Trophoblast cell (in vitro differentiated cells and primary cell): ENCODE data around the gene AADACL3.
"Not testable (repeated sequence)": the region's sequence is repeated elsewhere in the genome, so short reads cannot be mapped to it uniquely, and the experiment has no call there.

Experiments
- DNase-seq, 2 donors: peaks; one replicate each; pipeline ENCODE4 v3.0.0-alpha.2; 2016
- H2AFZ ChIP-seq: 2 replicates; pipeline ENCODE4 v1.6.1; 2013; ENCODE audit warnings: low read length, moderate library complexity, mild to moderate bottlenecking; ENCODE audit not compliant: insufficient read depth, poor library complexity
- H2AK5ac ChIP-seq: 2 replicates; pipeline ENCODE4 v1.6.1; 2013; ENCODE audit warnings: mild to moderate bottlenecking, low read length
- H2BK120ac ChIP-seq: 2 replicates; pipeline ENCODE4 v1.6.1; 2013; ENCODE audit warnings: low read length, mild to moderate bottlenecking, moderate library complexity; ENCODE audit not compliant: insufficient read depth, poor library complexity
- H2BK12ac ChIP-seq: 2 replicates; pipeline ENCODE4 v1.6.1; 2013; ENCODE audit warnings: mild to moderate bottlenecking, low read length, moderate library complexity
- H2BK5ac ChIP-seq: 2 replicates; pipeline ENCODE4 v1.6.1; 2013; ENCODE audit warnings: low read length, low read depth, moderate library complexity, mild to moderate bottlenecking; ENCODE audit not compliant: poor library complexity
- H3K14ac ChIP-seq: 2 replicates; pipeline ENCODE4 v1.6.1; 2013; ENCODE audit warnings: mild to moderate bottlenecking, low read length
- H3K18ac ChIP-seq: 2 replicates; pipeline ENCODE4 v1.6.1; 2013; ENCODE audit warnings: mild to moderate bottlenecking, low read length
- H3K23ac ChIP-seq: 2 replicates; pipeline ENCODE4 v1.6.1; 2013; ENCODE audit warnings: low read length
- H3K27ac ChIP-seq: 2 replicates; pipeline ENCODE4 v1.5.1; 2013; ENCODE audit warnings: low read depth, mild to moderate bottlenecking, inconsistent platforms, low read length, moderate library complexity
- H3K27me3 ChIP-seq: 2 replicates; pipeline ENCODE4 v1.6.1; 2013; ENCODE audit warnings: inconsistent platforms, mild to moderate bottlenecking, low read length, moderate library complexity; ENCODE audit not compliant: insufficient read depth
- H3K36me3 ChIP-seq, 2 experiments: 1 replicate in 1 of 2; 2 replicates in 1 of 2; pipeline ENCODE4 v1.6.1; 2013; ENCODE audit warnings: low read length in 2 of 2, mild to moderate bottlenecking in 2 of 2, moderate library complexity in 1 of 2; ENCODE audit not compliant: insufficient read depth in 2 of 2, control insufficient read depth in 1 of 2
- H3K4ac ChIP-seq: 2 replicates; pipeline ENCODE4 v1.6.1; 2013; ENCODE audit warnings: low read depth, mild to moderate bottlenecking, low read length, moderate library complexity
- H3K4me1 ChIP-seq, 2 experiments: 1 replicate in 1 of 2; 2 replicates in 1 of 2; pipeline ENCODE4 v1.6.1; 2013; ENCODE audit warnings: low read length in 2 of 2, mild to moderate bottlenecking in 2 of 2, moderate library complexity in 1 of 2; ENCODE audit not compliant: insufficient read depth in 2 of 2, control insufficient read depth in 1 of 2
- H3K4me2 ChIP-seq: 2 replicates; pipeline ENCODE4 v1.6.1; 2013; ENCODE audit warnings: inconsistent platforms, mild to moderate bottlenecking, low read length, moderate library complexity
- H3K4me3 ChIP-seq: 2 replicates; pipeline ENCODE4 v1.5.1; 2013; ENCODE audit warnings: mild to moderate bottlenecking, low read depth, low read length, inconsistent platforms
- H3K79me1 ChIP-seq: one replicate; pipeline ENCODE4 v1.6.1; 2013; ENCODE audit warnings: low read length
- H3K79me2 ChIP-seq: 2 replicates; pipeline ENCODE4 v1.6.1; 2013; ENCODE audit warnings: low read length, mild to moderate bottlenecking; ENCODE audit not compliant: control insufficient read depth, insufficient read depth, poor library complexity
- H3K9ac ChIP-seq: 2 replicates; pipeline ENCODE4 v1.6.1; 2013; ENCODE audit warnings: mild to moderate bottlenecking, low read length
- H3K9me3 ChIP-seq: 2 replicates; pipeline ENCODE4 v1.6.1; 2013; ENCODE audit warnings: low read depth, mild to moderate bottlenecking, control low read depth, inconsistent platforms, low read length; ENCODE audit not compliant: insufficient read depth
- H4K12ac ChIP-seq: 2 replicates; pipeline ENCODE4 v1.6.1; 2013; ENCODE audit warnings: low read depth, mild to moderate bottlenecking, low read length, moderate library complexity
- H4K8ac ChIP-seq: 2 replicates; pipeline ENCODE4 v1.6.1; 2013; ENCODE audit warnings: low read depth, mild to moderate bottlenecking, low read length, moderate library complexity
- H4K91ac ChIP-seq: one replicate; pipeline ENCODE4 v1.6.1; 2013; ENCODE audit warnings: low read depth, mild to moderate bottlenecking, low read length, moderate library complexity
- whole genome bisulfite sequencing: extraction: QIAGEN DNeasy Blood & Tissue Kit; methylation state at CpG from one replicate; pipeline ENCODE4 v1.1.7; 2013; ENCODE audit warnings: missing lambda C conversion rate; ENCODE audit not compliant: insufficient read length, insufficient coverage; ENCODE audit errors: extremely low coverage; 5-methylcytosine and 5-hydroxymethylcytosine counted together

The AADACL3 gene

DNA sequence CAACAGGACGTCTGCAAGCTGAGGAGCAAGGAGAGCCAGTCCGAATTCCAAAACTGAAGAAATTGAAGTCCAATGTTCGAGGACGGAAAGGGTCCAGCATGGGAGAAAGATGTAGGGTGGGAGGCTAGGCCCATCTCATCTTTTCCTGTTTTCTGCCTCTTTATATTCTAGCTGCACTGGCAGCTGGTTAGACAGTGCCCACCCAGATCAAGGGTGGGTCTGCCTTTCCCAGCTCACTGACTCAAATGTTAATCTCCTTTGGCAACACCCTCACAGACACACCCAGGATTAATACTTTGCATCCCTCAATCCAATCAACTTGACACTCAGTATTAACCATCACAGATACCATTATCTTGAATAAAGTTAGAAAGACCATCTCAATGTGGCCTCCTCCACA, 39.8 kb upstream of the AADACL3 start:
- not testable (repeated sequence) for H3K27ac ChIP-seq, H3K79me2 ChIP-seq, H3K27me3 ChIP-seq, H3K23ac ChIP-seq, H3K4me2 ChIP-seq, H3K4me3 ChIP-seq, H4K12ac ChIP-seq, H3K9me3 ChIP-seq, H3K79me1 ChIP-seq, H3K36me3 ChIP-seq, H3K4ac ChIP-seq, H3K4me1 ChIP-seq, H2BK12ac ChIP-seq, DNase-seq, H3K18ac ChIP-seq, H2AFZ ChIP-seq, H4K8ac ChIP-seq, H3K9ac ChIP-seq, H2BK5ac ChIP-seq, H4K91ac ChIP-seq, H2BK120ac ChIP-seq, H3K14ac ChIP-seq, H2AK5ac ChIP-seq
- WGBS: no CpG with 5 or more reads among the region's 4 CpGs

DNA sequence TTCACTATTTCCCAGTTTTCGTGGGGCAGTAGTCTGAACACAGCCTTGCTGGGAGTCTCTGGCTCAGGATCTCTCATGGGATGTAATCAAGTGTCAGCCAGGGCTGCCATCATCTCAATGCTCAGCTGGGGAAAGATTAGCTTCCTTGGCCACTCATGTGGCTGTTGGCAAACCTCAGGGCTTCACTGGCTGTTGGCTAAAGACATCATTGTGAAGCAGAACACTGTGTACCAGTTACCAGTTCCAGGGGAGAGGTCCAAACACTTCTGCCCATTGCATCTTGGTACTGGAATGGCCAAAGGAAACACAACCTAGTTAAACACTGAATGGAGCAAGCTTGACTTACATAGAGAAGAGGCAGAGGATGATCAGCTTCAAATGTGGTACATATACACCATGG, 38.3 kb upstream of the AADACL3 start:
- H4K91ac ChIP-seq: no peak overlapping the region
- no peaks in the 10 kb centered on the region for H3K36me3 ChIP-seq
- no peak overlapping the region for H2BK5ac ChIP-seq
- no peaks in the 10 kb centered on the region for H3K4me1 ChIP-seq
- WGBS: no CpG with 5 or more reads among the region's 1 CpG
- no peak overlapping the region for H4K8ac ChIP-seq
- H2BK12ac ChIP-seq: no peak overlapping the region
- no peak overlapping the region for H2AK5ac ChIP-seq
- DNase-seq: no peak
- H3K27me3 ChIP-seq: no peaks in the 10 kb centered on the region
- no peak overlapping the region for H3K4ac ChIP-seq
- H2BK120ac ChIP-seq: no peak overlapping the region
- H3K27ac ChIP-seq: no peak overlapping the region
- peaks cover 2% of the 10 kb centered on the region for H3K9me3 ChIP-seq
- H3K23ac ChIP-seq: no peak overlapping the region
- no peak overlapping the region for H3K9ac ChIP-seq
- no peak overlapping the region for H3K4me3 ChIP-seq
- H3K79me2 ChIP-seq: no peaks in the 10 kb centered on the region
- no peaks in the 10 kb centered on the region for H3K79me1 ChIP-seq
- no peak overlapping the region for H4K12ac ChIP-seq
- H3K18ac ChIP-seq: no peak overlapping the region
- no peak overlapping the region for H3K14ac ChIP-seq
- no peak overlapping the region for H3K4me2 ChIP-seq
- no peak overlapping the region for H2AFZ ChIP-seq

DNA sequence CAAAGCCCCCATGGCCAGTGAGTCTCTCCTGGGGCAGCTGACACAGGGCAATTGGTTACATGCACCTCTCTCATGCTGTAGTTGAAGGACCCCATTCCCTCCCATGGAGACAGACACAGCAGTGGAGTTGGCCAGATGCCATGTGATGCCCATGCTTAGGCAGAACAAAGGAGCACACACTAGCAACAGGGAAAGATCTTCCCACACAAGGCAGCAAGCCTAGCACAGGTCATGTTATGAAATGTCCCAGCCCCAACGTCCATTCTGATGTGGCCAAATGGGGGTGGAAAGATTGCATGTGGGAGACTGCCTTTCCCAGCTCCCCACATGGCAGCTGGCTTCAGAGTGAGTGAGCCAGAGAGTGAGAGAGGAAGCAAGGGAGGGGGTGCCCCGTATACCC, 37.6 kb upstream of the AADACL3 start:
- Histone ChIP-seq H3K18ac (no peak overlapping the region), H2BK12ac (no peak overlapping the region), H3K4ac (no peak overlapping the region), H3K27ac (no peak overlapping the region), H2AK5ac (no peak overlapping the region), H4K8ac (no peak overlapping the region), H4K12ac (no peak overlapping the region), H3K14ac (no peak overlapping the region), H2AFZ (no peak overlapping the region), H3K9me3 (peaks cover 2% of the 10 kb centered on the region), H3K27me3 (no peaks in the 10 kb centered on the region), H3K79me2 (no peaks in the 10 kb centered on the region), H3K79me1 (no peaks in the 10 kb centered on the region), H3K9ac (no peak overlapping the region), H3K23ac (no peak overlapping the region), H2BK120ac (no peak overlapping the region), H3K36me3 (no peaks in the 10 kb centered on the region), H3K4me2 (no peak overlapping the region), H2BK5ac (no peak overlapping the region), H4K91ac (no peak overlapping the region), H3K4me3 (no peak overlapping the region), H3K4me1 (no peaks in the 10 kb centered on the region)
- WGBS: no CpG with 5 or more reads among the region's 2 CpGs
- DNase-seq: no peak

DNA sequence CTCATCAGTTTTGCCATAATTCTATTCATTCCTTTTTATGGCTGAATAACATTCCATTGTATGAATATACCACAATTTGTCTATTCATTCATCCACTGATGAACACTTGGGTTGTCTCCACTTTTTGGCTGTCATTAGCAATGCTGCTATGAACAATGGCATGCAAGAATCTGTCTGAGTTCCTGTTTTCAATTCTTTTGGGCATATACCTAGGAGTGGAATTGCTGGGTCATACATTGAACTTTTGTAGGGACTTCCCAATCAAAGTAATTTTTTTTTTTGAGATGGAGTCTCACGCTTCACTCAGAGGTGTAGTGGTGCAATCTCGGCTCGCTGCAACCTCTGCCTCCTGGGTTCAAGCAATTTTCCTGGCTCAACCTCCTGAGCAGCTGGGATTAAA, 37.1 kb upstream of the AADACL3 start:
- H4K8ac ChIP-seq: no peak overlapping the region
- no peak overlapping the region for H2AFZ ChIP-seq
- no peaks in the 10 kb centered on the region for H3K4me1 ChIP-seq
- H3K27ac ChIP-seq: no peak overlapping the region
- H3K4me3 ChIP-seq: no peak overlapping the region
- WGBS: no CpG with 5 or more reads among the region's 3 CpGs
- H2BK120ac ChIP-seq: no peak overlapping the region
- no peak overlapping the region for H4K12ac ChIP-seq
- H3K27me3 ChIP-seq: no peaks in the 10 kb centered on the region
- H3K18ac ChIP-seq: no peak overlapping the region
- H2BK12ac ChIP-seq: no peak overlapping the region
- DNase-seq: no peak
- no peak overlapping the region for H3K14ac ChIP-seq
- no peak overlapping the region for H3K4me2 ChIP-seq
- no peak overlapping the region for H3K23ac ChIP-seq
- H3K9me3 ChIP-seq: peaks cover 2% of the 10 kb centered on the region
- H3K79me2 ChIP-seq: no peaks in the 10 kb centered on the region
- no peak overlapping the region for H2BK5ac ChIP-seq
- H4K91ac ChIP-seq: no peak overlapping the region
- H3K36me3 ChIP-seq: no peaks in the 10 kb centered on the region
- H3K4ac ChIP-seq: no peak overlapping the region
- no peak overlapping the region for H3K9ac ChIP-seq
- no peaks in the 10 kb centered on the region for H3K79me1 ChIP-seq
- no peak overlapping the region for H2AK5ac ChIP-seq
